ENCODE data around the gene PRSS53. TPM values are rescaled to one million over a fixed set of nuclear protein-coding genes. Genes with fewer than 3 reads are reported as not detected.

Gene PRSS53
- total RNA-seq, 1 donor from 2014 or later, result 4.8 TPM

- no peak for DNase-seq (ENCODE audit: extremely low read depth, low read depth, low spot score)
Observed at GRCh38 chr16:31099860-31100638, 11.3 kb upstream of the PRSS53 start.

GRCh38 chr16:31094424-31095120 is 5.8 kb upstream of the PRSS53 start, which contains the start of gene VKORC1:
VKORC1 (minus strand) TSS chr16:31094797; CDS start chr16:31094729, 68 bp downstream.
- DNase-seq (ENCODE audit: extremely low read depth, low read depth, low spot score), result no peak

GRCh38 chr16:31094088-31094423 is 5.3 kb upstream of the PRSS53 start:
- no peak for DNase-seq (ENCODE audit: extremely low read depth, low read depth, low spot score)

- no peak for DNase-seq (ENCODE audit: extremely low read depth, low read depth, low spot score)
Observed at GRCh38 chr16:31093132-31093703, 4.5 kb upstream of the PRSS53 start.

- DNase-seq (ENCODE audit: extremely low read depth, low read depth, low spot score), result no peak
Observed at GRCh38 chr16:31092330-31092729, 3.6 kb upstream of the PRSS53 start.

- no peak for DNase-seq (ENCODE audit: extremely low read depth, low read depth, low spot score)
Observed at GRCh38 chr16:31090540-31090939, 1.8 kb upstream of the PRSS53 start.

GRCh38 chr16:31089199-31089598 is 456 bp upstream of the PRSS53 start:
- no peak for DNase-seq (ENCODE audit: extremely low read depth, low read depth, low spot score)

GRCh38 chr16:31087971-31088370 is 772 bp downstream of the PRSS53 start:
- DNase-seq (ENCODE audit: extremely low read depth, low read depth, low spot score), result no peak

GRCh38 chr16:31087481-31087880 is 1.3 kb downstream of the PRSS53 start:
- no peak for DNase-seq (ENCODE audit: extremely low read depth, low read depth, low spot score)

- no peak for DNase-seq (ENCODE audit: extremely low read depth, low read depth, low spot score)
Observed at GRCh38 chr16:31086629-31086906, 2.2 kb downstream of the PRSS53 start.

- DNase-seq (ENCODE audit: extremely low read depth, low read depth, low spot score), result no peak
Observed at GRCh38 chr16:31085873-31086628, 2.7 kb downstream of the PRSS53 start.

GRCh38 chr16:31085411-31085810 is 3.3 kb downstream of the PRSS53 start:
- no peak for DNase-seq (ENCODE audit: extremely low read depth, low read depth, low spot score)

GRCh38 chr16:31084584-31085302 is 4.0 kb downstream of the PRSS53 start:
- no peak for DNase-seq (ENCODE audit: extremely low read depth, low read depth, low spot score)

GRCh38 chr16:31083981-31084380 is 4.8 kb downstream of the PRSS53 start:
- DNase-seq (ENCODE audit: extremely low read depth, low read depth, low spot score), result no peak

- no peak for DNase-seq (ENCODE audit: extremely low read depth, low read depth, low spot score)
Observed at GRCh38 chr16:31083556-31083955, 5.2 kb downstream of the PRSS53 start.

- no peak for DNase-seq (ENCODE audit: extremely low read depth, low read depth, low spot score)
Observed at GRCh38 chr16:31083081-31083480, 5.7 kb downstream of the PRSS53 start.

- DNase-seq (ENCODE audit: extremely low read depth, low read depth, low spot score), result no peak
Observed at GRCh38 chr16:31082368-31083045, 6.2 kb downstream of the PRSS53 start.

GRCh38 chr16:31081428-31082351 is 7.1 kb downstream of the PRSS53 start:
- DNase-seq (ENCODE audit: extremely low read depth, low read depth, low spot score), result no peak

GRCh38 chr16:31080756-31081419 is 7.9 kb downstream of the PRSS53 start:
- DNase-seq (ENCODE audit: extremely low read depth, low read depth, low spot score), result no peak

All from glomerular endothelial cell (primary cell).